Sigmoid colon (tissue), 7 donors: ENCODE data around the gene OSTN. TPM values are rescaled to one million over a fixed set of nuclear protein-coding genes. Genes with fewer than 3 reads are reported as not detected.

ENCODE experiments used
- DNase-seq: peaks from one replicate; pipeline ENCODE4 v3.0.0-alpha.2; 2019
- H3K27ac ChIP-seq, 4 donors: fragments of 200-600 bp; sonication (generic); one replicate each; pipeline ENCODE4 v1.5.1; 2016 to 2019; ENCODE audit warnings: mild to moderate bottlenecking in 1 of 4
- H3K27me3 ChIP-seq, 3 donors: fragments of 200-600 bp; sonication (generic); one replicate each; pipeline ENCODE4 v1.5.1; 2019; ENCODE audit warnings: mild to moderate bottlenecking in 1 of 3
- H3K36me3 ChIP-seq, 4 donors: fragments of 200-600 bp; sonication (generic); one replicate each; pipeline ENCODE4 v1.5.1; 2016 to 2019
- H3K4me1 ChIP-seq, 4 donors: fragments of 200-600 bp; sonication (generic); one replicate each; pipeline ENCODE4 v1.5.1; 2017 to 2019
- H3K4me3 ChIP-seq, 4 donors: fragments of 200-600 bp; sonication (generic); one replicate each; pipeline ENCODE4 v1.5.1; 2017 to 2019; ENCODE audit warnings: mild to moderate bottlenecking in 2 of 4, moderate library complexity in 1 of 4
- H3K9me3 ChIP-seq, 4 donors: fragments of 200-600 bp in 3 of 4; sonication (generic) in 3 of 4; one replicate each; pipeline versions ENCODE4 v1.5.1 to v1.6.1; 2013 to 2019
- EP300 ChIP-seq, 4 donors: sonication (generic); formaldehyde crosslinking; IDR thresholded peaks; one replicate each; pipeline ENCODE4 v1.6.1; 2017; ENCODE audit warnings: antibody characterized with exemption in 4 of 4
- POLR2A ChIP-seq, 2 donors: fragments of 450-650 bp; IDR thresholded peaks; one replicate each; pipeline ENCODE4 v1.6.1; 2016; ENCODE audit warnings: antibody characterized with exemption in 2 of 2, mild to moderate bottlenecking in 2 of 2, moderate library complexity in 2 of 2
- POLR2AphosphoS5 ChIP-seq, 4 donors: sonication (generic); formaldehyde crosslinking; IDR thresholded peaks; one replicate each; pipeline ENCODE4 v1.6.1; 2017; ENCODE audit warnings: antibody characterized with exemption in 4 of 4
- WGBS, 2 donors: extraction: QIAGEN DNeasy Blood & Tissue Kit; methylation state at CpG; one replicate each; pipeline ENCODE4 v1.1.7; 2013; 5-methylcytosine and 5-hydroxymethylcytosine counted together
- intact Hi-C: fragments of 100-400 bp; cut with DNase I; formaldehyde crosslinking; loops from one replicate; pipeline ENCODE4 v1.15.1; 2023
- polyA plus RNA-seq, 3 donors: library from polyadenylated mRNA; stranded (reverse); fragments of 200-250 nt; gene quantifications; one replicate each; pipeline ENCODE4 v1.2.3, GENCODE V29; 2013
- total RNA-seq, 4 donors: library from RNA; depleted of rRNA; stranded (reverse); fragments of >200 nt; gene quantifications; one replicate each; pipeline ENCODE4 v1.1.0, GENCODE V29; 2016
- TF ChIP-seq, protein P1 (sequence below), 4 experiments: fragments of 450-650 bp in 3 of 4; fragments of 200-600 bp in 1 of 4; IDR thresholded peaks; one replicate each; pipeline ENCODE4 v1.5.1; 2016 to 2019; ENCODE audit warnings: antibody characterized with exemption in 4 of 4, mild to moderate bottlenecking in 3 of 4, moderate library complexity in 2 of 4
- donor health status: healthy with polysubstance abuse.
- donor health status: Bipolar disorder and iron deficiency.
- donor health status: healthy.

Gene OSTN
- total and polyA plus RNA-seq, 7 donors: 0.36 to 0.82 TPM; not detected in 5

GRCh38 chr3:191280111-191280510, 81.1 kb downstream of the OSTN start:
- Histone ChIP-seq H3K36me3 (no peaks in the 10 kb centered on the region), H3K4me3 (no peak overlapping the region), H3K27ac (no peak overlapping the region), H3K27me3 (no peaks in the 10 kb centered on the region), H3K4me1 (no peaks in the 10 kb centered on the region), H3K9me3 (no peaks in the 10 kb centered on the region)
- no peak for DNase-seq
- TF ChIP-seq, protein P1, sequence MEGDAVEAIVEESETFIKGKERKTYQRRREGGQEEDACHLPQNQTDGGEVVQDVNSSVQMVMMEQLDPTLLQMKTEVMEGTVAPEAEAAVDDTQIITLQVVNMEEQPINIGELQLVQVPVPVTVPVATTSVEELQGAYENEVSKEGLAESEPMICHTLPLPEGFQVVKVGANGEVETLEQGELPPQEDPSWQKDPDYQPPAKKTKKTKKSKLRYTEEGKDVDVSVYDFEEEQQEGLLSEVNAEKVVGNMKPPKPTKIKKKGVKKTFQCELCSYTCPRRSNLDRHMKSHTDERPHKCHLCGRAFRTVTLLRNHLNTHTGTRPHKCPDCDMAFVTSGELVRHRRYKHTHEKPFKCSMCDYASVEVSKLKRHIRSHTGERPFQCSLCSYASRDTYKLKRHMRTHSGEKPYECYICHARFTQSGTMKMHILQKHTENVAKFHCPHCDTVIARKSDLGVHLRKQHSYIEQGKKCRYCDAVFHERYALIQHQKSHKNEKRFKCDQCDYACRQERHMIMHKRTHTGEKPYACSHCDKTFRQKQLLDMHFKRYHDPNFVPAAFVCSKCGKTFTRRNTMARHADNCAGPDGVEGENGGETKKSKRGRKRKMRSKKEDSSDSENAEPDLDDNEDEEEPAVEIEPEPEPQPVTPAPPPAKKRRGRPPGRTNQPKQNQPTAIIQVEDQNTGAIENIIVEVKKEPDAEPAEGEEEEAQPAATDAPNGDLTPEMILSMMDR (IDR thresholded peaks at IDR 0.05): no peak
- TF ChIP-seq EP300 (IDR thresholded peaks at IDR 0.05) (no peak), POLR2A (IDR thresholded peaks at IDR 0.05) (no peak), POLR2AphosphoS5 (IDR thresholded peaks at IDR 0.05) (no peak)
- intact Hi-C loops: no loop called here
- WGBS, 2 donors: 35 to 48% methylated on average over 1 of the region's 1 CpG

- H3K4me1 ChIP-seq: no peaks in the 10 kb centered on the region
- H3K27ac ChIP-seq: no peak overlapping the region
- H3K36me3 ChIP-seq: no peaks in the 10 kb centered on the region
- H3K27me3 ChIP-seq: no peaks in the 10 kb centered on the region
- DNase-seq: no peak
- TF ChIP-seq POLR2A (IDR thresholded peaks at IDR 0.05) (no peak), POLR2AphosphoS5 (IDR thresholded peaks at IDR 0.05) (no peak), EP300 (IDR thresholded peaks at IDR 0.05) (no peak)
- TF ChIP-seq, protein P1 (IDR thresholded peaks at IDR 0.05): no peak
- intact Hi-C loops: no loop called here
- H3K9me3 ChIP-seq: no peaks in the 10 kb centered on the region
- H3K4me3 ChIP-seq: no peak overlapping the region
Measured at GRCh38 chr3:191280882-191281281, 81.8 kb downstream of the OSTN start.

DNA sequence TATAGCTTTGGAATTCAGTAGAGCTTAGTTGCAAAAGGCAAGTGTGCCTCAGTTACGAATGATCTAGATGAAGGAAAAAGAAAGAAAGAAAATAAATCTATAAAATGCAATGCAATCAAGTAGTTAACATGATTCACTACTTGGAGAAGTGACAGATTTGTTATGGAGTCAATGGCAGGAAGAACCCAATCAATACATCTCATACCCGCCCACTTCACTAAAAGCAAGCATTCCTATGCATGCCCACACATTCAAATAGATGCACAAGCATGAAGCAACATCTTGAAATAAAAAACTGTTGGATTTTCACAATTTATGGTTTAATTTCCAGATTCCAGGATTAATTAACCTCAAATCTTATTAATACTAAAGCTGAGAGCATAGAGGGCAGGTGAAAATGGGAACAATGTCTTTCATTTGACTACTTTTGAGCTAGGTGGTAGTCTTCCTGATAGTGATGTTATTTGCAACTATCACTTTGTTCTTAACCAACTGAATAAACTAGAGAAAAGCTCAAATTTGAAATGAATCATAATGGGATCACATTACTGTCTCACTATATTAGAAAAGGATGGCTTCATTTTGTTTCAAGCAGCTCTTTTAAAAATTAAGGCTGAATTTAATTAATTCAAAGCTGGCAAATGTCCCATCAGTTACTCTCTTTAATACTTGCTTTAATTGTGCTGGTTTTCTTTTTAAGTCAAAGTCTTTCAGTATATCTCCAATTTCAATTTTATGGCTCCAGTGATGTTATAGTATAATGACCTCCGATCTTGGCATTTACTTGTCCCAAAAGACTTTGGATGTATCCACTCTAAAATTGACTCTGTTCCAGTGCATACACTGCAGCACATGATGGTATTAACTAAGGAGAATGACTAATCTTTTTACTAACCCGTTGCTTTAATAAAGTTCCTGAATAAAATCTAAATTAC, 83.5 kb downstream of the OSTN start:
- H3K4me1 ChIP-seq: no peaks in the 10 kb centered on the region
- 42 to 78% methylated on average over 4 of the region's 4 CpGs for WGBS, 2 donors
- no peak overlapping the region for H3K4me3 ChIP-seq
- no peaks in the 10 kb centered on the region for H3K36me3 ChIP-seq
- no peak for DNase-seq
- no peak overlapping the region for H3K27ac ChIP-seq
- H3K9me3 ChIP-seq: no peaks in the 10 kb centered on the region
- H3K27me3 ChIP-seq: no peaks in the 10 kb centered on the region
- intact Hi-C loops: no loop called here
- no peak for TF ChIP-seq POLR2A (IDR thresholded peaks at IDR 0.05)
- TF ChIP-seq EP300 (IDR thresholded peaks at IDR 0.05): no peak
- TF ChIP-seq, protein P1 (IDR thresholded peaks at IDR 0.05): no peak
- no peak for TF ChIP-seq POLR2AphosphoS5 (IDR thresholded peaks at IDR 0.05)

DNA sequence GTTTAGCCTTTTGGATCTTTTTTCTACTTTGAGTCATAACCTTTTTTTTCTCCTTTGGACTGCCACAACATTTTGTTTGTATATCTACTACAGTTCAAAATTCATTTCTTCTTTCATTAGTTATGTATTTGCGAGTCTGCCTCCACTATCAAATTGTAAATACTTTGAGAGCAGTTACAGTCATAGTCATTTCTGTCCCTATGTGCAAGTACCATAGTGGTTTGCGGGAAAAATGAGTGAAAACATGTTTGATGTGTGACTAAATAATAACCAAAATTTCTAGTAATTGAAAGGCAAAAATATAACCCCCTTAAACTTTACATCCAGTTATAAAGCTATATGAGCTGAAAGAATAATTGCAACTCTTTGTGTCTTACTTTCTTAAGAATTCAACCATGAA, 84.4 kb downstream of the OSTN start:
- intact Hi-C loops: no loop called here
- Histone ChIP-seq H3K36me3 (no peaks in the 10 kb centered on the region), H3K27me3 (no peaks in the 10 kb centered on the region), H3K27ac (no peak overlapping the region), H3K4me1 (no peaks in the 10 kb centered on the region), H3K9me3 (no peaks in the 10 kb centered on the region), H3K4me3 (no peak overlapping the region)
- no peak for DNase-seq
- 86 to 88% methylated on average over 2 of the region's 2 CpGs for WGBS, 2 donors
- TF ChIP-seq EP300 (IDR thresholded peaks at IDR 0.05) (no peak), POLR2AphosphoS5 (IDR thresholded peaks at IDR 0.05) (no peak)
- TF ChIP-seq, protein P1 (IDR thresholded peaks at IDR 0.05): no peak
